H1 (cell line): ENCODE measurements around the gene ITGA11. TPM values are rescaled to one million over a fixed set of nuclear protein-coding genes. Genes with fewer than 3 reads are reported as not detected.

ENCODE experiments used
- CHD7 ChIP-seq: fragments of 300-600 bp; sonication (generic); IDR thresholded peaks from 2 replicates; pipeline ENCODE4 v1.7.1; 2012; ENCODE audit warnings: low read length, moderate library complexity, mild to moderate bottlenecking, inconsistent platforms; ENCODE audit not compliant: insufficient replicate concordance
- HDAC2 ChIP-seq, 2 experiments: fragments of 300-600 bp in 1 of 2; sonication (generic) in 1 of 2; IDR thresholded peaks; 2 replicates each; pipeline ENCODE4 v1.6.1; 2011 to 2012; ENCODE audit warnings: low read depth in 2 of 2, low read length in 2 of 2, mild to moderate bottlenecking in 2 of 2, moderate library complexity in 2 of 2, borderline replicate concordance in 1 of 2, inconsistent platforms in 1 of 2
- HDAC6 ChIP-seq: IDR thresholded peaks from one replicate; pipeline ENCODE4 v1.7.1; 2012; ENCODE audit warnings: low read depth, mild to moderate bottlenecking, inconsistent platforms, low read length, moderate library complexity
- RFX5 ChIP-seq: IDR thresholded peaks from 2 replicates; pipeline ENCODE4 v1.6.1; 2011; ENCODE audit warnings: low read depth, low read length, improper control_type of control experiment, borderline replicate concordance
- YY1 ChIP-seq: IDR thresholded peaks from 2 replicates; pipeline ENCODE4 v1.6.1; 2011; ENCODE audit warnings: low read depth, mild to moderate bottlenecking, low read length
- polyA plus RNA-seq, 7 experiments: library from polyadenylated mRNA; depleted of rRNA in 3 of 7; stranded (reverse) in 5 of 7; unstranded in 2 of 7; fragments of >200 nt in 5 of 7; fragments of 200-250 nt in 2 of 7; gene quantifications; 1 replicate in 5 of 7; 2 replicates in 1 of 7; 4 replicates in 1 of 7; pipeline versions ENCODE4 v1.2.1 to v1.2.3, GENCODE V29; 2011 to 2013; ENCODE audit warnings: missing spikeins in 2 of 7, mixed read lengths in 2 of 7
- total RNA-seq: library from RNA; stranded (reverse); fragmentation: NEBNext Ultra II Directional; extraction: Animal tissue kit (Norgen Biotek cat#: 25700); gene quantifications from 2 replicates; pipeline ENCODE4 v1.2.1, GENCODE V29; 2021

The ITGA11 gene
- total and polyA plus RNA-seq, 2 of the 8 experiments (the other 6 are each of a cell fraction or from before 2014, with no cell fraction given), result 0.05 to 0.06 TPM

- TF ChIP-seq CHD7 (no peak), HDAC6 (no peak), YY1 (no peak), HDAC2 (IDR thresholded peaks at IDR 0.05; ENCODE audit: borderline replicate concordance in 1 of 2, low read depth in 2 of 2, low read length in 2 of 2) (no peak), RFX5 (no peak)
- TF ChIP-seq, all 59 proteins: peak for 0
These were observed 64.0 kb downstream of the ITGA11 start (continued) for GRCh38 chr15:68367992-68368391.
